GM18505 (cell line): ENCODE results near the gene SPOCD1.

Experiments
- ATAC-seq: cut with Tn5 transposase; IDR thresholded peaks from one replicate; pipeline ENCODE4 v1.9.1; 2021; ENCODE audit not compliant: unreplicated experiment
- POLR2A ChIP-seq: IDR thresholded peaks from 4 replicates; pipeline ENCODE4 v1.6.1; 2011; ENCODE audit warnings: borderline replicate concordance; ENCODE audit not compliant: insufficient read depth, insufficient read length; ENCODE audit errors: extremely low read depth

The SPOCD1 gene

DNA sequence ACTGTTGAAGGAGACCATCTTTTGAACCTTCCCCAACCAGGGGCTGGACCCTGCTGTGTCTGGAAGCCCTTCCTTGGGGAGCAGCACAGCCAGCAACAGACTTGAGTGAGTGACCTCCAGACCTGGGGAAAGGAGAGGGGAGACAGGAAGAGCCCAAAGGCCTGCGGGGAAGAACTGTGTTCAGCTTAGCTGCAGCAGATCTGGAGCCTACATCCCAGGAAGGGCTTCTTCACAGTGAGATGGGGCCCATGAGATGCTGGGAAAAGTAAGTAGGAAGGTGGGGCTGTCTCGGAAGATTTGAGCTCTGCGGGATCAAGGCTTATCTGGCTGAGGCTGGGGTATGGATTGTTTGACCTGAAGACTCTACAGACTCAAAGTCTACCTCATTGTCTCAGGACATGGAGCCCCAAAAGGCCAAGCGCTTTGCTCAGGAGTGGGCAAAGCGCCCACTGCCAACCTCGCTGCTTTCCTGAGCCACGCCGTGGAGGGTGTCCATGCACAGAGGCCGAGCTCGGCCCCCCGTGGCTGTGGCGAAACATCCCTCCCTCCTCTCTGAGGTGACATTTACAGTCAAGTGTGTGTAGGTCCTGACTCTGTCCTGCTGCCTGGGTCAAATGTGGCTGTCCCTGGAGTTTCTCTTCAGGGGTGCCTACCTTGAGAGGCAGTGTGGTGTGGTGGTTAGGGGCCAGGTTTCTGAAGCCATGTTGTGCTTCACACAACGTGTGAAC lies 24.5 kb downstream of the SPOCD1 start:
- ATAC-seq, result no peak
- no peak for TF ChIP-seq POLR2A

DNA sequence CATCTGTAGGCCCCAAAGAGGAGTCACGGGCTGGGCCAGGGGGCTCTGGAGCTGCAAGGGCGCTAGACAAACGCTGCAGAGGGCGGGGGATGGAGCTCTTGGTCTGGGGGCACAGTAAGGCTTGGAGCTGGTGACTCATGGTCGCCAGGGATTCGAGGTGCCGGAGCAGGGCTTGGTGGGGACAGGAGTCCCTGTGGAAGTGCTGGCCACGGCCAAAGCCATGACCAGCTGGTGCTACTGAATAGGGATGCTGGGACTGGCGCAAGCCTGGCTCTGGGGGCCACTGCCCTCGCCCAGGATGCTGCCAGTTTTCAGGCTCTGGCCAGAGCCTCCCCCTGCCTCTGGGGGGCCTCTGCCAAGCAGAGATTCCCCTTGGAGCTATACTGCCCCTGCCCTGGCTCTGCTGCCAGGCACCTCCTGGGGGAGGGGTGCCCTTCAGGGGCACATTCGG lies 25.2 kb downstream of the SPOCD1 start:
- no peak for ATAC-seq
- no peak for TF ChIP-seq POLR2A

DNA sequence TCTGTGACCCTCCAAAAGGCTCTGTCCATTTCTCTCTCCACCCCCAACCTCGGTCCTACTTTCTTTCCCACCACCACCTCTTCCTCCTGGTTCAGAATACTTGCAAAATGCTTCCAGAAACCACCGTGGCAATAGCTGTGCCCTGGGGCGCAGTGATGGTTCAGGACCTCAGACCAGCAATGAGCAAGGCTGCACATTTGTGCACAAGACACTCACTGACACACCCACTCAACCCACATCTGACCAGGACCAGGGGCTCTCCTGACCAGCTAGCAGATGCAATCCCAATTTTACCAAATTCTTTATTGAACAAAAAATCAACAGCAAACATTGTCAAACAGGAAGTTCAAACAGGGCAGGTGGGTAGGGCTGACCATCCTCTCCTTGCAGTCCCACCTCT lies 25.7 kb downstream of the SPOCD1 start:
- TF ChIP-seq POLR2A, result no peak
- ATAC-seq, result no peak

DNA sequence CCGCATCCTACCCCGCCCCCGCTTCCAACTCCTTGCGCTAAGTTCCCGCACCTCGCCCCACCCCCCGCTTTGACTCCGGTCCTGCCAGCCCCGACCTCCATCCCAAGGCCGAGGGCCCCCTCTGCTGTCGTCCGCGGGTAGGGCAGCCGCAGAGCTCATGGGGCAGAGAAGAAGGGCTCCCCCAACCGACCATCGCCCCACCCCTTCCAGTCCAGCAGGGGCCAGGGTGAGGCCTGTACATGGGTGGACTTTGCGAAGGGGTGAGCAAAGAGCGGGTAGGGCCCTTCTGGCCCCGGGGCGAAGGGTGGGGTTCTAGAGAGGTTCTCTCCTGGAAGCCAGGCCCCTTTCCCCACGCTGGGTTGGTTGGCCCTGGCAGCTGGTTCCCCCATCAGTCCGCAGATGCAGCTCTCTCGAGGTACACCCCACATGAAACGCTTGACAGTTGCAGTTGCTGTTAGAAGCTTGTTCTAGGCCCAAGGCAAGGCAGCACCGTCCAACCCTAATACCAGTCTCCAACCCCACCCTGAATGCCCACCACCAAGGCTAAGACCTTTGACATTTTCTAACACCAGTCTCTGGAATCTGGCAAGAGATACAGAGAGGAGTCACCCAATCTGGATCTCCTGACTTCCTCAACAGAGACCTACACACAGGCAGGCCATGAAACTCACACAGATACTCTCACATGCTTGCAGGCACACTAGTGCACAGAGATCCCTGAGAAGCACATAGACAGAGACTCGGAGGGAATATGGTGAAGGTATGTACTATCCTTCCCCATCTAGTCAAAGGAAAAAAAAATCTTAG lies 26.4 kb downstream of the SPOCD1 start:
- peak; percentile 41 for ATAC-seq
- TF ChIP-seq POLR2A, result no peak

DNA sequence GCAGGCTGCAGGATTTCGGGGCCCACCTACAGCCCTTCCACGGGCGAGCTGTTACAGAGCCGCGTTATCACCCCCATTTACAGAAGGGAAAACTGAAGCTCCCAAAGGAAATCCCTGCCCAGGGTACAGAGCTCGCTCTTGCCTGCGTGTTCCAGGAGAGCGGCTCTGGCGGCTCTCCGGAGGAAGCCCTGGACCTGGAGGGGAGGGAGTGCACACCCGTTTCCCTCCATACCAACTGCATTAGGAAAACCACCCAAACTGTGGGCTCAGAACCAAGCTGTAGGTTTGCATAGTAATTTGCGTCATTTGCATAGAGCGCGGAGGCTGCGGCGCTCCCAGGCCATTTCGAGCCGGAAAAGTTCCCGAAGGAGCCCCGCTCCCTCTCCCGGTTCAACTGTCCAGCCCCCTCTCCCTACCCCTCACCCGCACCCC lies 27.0 kb downstream of the SPOCD1 start:
- peak; percentile 10 for ATAC-seq
- TF ChIP-seq POLR2A, result no peak

DNA sequence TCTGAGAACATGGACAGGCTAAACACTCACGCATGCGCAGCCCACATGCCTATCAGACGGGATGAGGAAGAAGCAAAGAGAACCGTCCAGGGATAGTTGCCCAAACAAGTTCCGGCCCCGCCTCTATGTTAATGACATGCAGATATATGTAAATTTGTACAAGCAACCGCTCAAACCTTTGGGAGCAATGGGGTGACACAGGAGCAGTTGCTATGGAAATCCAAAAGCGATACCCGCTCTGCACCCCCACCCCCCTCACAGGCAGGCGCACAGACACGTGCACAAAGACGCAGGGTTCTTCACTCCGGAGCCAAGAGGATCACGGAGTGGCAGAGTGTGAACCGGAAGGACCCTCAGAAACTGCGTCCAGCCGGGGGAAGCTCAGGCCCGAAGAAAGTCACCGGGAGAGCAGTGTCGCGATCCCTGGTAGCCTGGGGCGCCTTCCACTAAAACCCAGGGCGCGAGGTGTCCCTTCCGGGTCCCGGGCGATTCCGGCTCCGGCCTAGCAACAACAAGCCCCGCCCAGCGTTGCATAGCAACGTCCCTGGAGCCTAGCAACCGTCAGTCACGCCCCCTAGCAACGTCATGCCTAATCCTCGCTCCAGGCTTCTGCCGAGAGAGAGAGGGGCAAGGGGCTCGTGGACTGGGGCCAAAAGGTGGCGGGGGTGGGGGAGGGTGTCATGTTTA lies 27.5 kb downstream of the SPOCD1 start:
- ATAC-seq, result peak; percentile 63
- TF ChIP-seq POLR2A, result peak; percentile 85

DNA sequence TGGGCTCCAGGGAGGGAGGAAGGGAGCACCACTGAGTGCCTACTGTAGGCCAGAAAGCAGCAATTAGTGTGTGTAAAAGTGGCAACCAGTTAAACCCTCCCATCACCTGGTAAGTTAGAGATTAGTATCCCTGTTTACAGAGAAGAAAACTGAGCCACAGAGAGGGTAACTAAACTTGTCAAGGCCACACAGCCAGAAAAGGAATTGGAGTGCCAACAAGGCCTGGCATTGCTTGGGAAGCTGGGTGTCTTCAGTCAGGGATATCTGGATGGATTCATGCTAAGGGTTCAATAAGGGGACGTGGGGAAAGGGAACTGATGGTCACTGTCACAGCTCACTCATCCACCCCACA lies 28.1 kb downstream of the SPOCD1 start:
- no peak for TF ChIP-seq POLR2A
- ATAC-seq, result no peak

DNA sequence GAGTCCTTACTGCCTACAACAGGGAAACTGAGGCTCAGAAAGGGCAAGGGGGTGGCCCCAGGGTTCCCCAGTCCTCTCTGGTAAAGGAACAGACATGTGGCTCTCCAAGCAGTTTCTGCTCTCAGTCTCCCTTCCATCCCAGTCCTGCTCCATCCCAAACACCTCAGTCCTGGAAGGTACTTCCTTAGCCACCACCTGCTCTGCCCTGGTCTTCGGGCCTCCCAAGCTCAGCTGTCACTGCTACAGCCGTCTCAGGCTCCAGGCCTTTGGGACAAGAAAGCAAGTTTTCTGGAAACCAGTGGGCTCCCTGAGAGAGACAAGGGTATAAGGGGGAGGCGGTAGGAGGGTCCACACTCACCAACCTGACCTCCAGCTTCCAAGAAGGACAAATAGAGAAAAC lies 28.6 kb downstream of the SPOCD1 start:
- TF ChIP-seq POLR2A, result no peak

DNA sequence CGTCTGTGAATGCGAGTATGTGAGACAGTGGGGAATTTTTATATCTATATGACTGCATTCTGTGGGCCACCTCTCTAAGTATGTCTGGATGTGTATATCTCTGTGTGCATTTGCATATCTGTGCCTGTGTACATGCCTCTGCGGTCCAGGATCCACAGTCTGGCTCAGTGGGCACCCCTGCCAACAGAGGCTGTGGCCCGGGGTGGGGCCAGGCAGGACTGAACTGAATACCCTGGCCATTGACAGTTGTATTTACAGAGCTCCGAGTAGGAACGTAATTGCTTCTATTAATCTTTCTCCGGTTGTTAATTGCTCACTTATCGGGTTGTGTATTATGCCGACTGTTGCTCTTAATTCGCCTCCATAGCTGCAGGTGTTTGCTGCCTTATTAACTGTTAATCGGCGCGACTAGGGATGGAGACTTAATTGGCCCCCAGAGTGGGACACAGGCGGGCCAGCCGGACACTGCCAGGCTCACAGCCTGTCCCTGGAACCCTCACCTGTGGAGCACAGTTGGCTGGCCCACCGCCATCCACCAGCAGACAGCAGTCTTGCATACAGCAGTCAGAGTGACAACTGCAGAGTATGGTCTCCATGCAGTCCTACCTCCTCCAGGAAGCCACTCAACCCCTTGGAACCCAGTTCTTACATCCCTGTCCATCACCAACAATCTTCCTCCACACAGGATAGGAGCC lies 29.3 kb downstream of the SPOCD1 start:
- no peak for ATAC-seq
- TF ChIP-seq POLR2A, result no peak

More for the DNA sequence above, 28.6 kb downstream of the SPOCD1 start:
- ATAC-seq, result no peak

DNA sequence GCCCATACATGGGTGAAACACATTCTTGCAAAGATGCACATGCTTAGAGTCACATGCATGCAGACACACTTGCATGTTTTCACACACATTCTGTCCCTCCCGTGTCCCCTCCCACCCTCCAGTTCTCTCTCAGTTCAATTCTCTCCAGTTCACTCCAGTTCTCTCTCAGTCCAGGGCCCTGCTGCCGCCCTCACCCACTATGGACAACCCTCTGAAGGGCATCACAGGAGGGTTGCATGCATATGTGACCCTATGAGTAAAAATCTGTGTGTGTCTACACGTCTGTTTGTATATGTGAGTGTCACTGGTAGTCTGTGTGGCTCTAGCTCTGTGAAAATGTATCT lies 29.9 kb downstream of the SPOCD1 start:
- TF ChIP-seq POLR2A, result no peak
- no peak for ATAC-seq

DNA sequence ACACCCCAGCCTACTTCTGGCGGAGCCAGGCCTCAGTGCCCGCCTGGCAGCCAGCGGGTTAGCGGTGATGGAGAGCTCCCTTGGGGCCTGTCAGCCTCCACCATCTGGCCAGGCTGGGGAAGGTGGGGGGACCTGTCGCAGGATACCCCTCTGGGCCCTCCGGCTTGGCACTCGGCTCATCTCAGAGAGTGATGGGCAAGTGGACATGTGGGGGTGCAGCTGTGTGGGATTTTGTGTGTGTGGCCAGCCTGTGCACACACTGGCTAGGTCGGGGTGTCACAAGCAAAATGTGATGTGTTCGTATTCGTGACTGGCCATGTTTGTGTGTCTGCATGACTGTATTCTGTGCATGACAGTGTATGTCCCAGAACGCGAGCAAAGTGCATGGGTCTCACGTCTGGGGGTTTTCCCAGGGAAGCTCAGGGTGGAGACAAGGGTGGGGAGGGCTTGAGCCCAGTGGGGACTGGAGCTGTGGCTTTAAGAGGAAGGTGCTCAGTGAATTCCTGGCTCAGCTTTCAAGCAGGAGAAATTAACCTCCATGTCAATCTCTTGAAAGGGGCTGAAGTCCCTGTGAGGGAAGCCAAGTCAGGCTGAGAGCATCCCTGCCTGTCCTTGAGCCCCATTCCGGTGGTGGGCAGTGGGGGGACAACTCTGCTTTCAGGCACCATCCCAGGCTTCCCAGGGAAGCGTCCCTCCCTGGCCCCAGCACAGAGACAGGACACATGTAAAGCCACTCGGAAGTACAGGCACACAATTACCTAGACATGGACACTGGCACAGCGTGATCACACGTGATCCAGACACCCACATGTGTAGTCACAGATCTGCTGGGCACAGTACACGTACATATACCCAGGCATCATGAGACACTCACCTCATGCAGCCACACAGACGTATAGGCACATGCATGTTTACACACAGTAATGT lies 30.5 kb downstream of the SPOCD1 start:
- no peak for TF ChIP-seq POLR2A
- ATAC-seq, result no peak

DNA sequence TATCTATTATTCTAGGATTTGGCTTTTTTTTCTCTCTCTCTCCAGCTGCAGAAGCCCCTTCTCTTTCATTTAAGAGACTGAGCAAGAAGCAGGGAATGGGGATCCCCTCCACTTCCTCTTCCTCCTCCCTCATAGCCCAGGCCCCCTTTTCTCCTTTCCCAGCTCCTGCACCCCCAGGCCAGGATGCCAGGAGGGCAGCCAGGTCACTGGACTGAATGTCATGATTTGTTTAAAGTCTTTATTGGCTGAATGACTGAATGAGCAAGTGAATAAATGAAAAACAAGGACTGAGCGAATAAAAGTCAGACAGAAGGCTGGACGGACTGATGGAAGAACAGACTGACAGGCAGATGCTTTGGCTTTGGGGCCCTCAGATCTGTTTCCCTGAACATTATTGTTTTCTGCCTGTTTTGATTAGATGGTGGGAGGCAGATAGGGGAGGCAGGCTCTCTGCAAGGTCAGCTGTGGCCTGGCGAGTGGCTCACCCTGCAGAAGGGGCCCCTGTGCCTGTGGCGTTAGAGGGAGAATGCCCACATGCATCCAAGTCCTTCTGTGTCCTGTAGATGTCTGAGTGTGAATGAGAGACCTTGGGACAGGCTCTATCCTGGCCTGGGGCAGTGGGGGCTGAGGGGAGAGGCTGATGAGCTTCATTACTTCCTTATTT lies 31.3 kb downstream of the SPOCD1 start:
- ATAC-seq, result no peak
- TF ChIP-seq POLR2A, result no peak
